ENCODE data around the gene EBP. TPM values are rescaled to one million over a fixed set of nuclear protein-coding genes. Genes with fewer than 3 reads are reported as not detected.

The EBP gene
- total RNA-seq, 1 donor from 2014 or later: 40.2 TPM

- Histone ChIP-seq H3K36me3 (ENCODE audit: control insufficient read depth, insufficient read depth, low read length) (no peaks in the 10 kb centered on the region), H3K27me3 (ENCODE audit: control insufficient read depth, insufficient read depth, low read length) (no peaks in the 10 kb centered on the region), H3K4me3 (ENCODE audit: low read depth, low read length) (no peak overlapping the region)
- no peak for DNase-seq (ENCODE audit: low read depth)
- no peak for TF ChIP-seq CTCF (IDR thresholded peaks at IDR 0.05; ENCODE audit: insufficient read depth, low read length, poor library complexity, severe bottlenecking)
These were observed 32.3 kb upstream of the EBP start for GRCh38 chrX:48489296-48489695.

- DNase-seq (ENCODE audit: low read depth): no peak
- Histone ChIP-seq H3K36me3 (ENCODE audit: control insufficient read depth, insufficient read depth, low read length) (no peaks in the 10 kb centered on the region), H3K4me3 (ENCODE audit: low read depth, low read length) (no peak overlapping the region), H3K27me3 (ENCODE audit: control insufficient read depth, insufficient read depth, low read length) (no peaks in the 10 kb centered on the region)
- no peak for TF ChIP-seq CTCF (IDR thresholded peaks at IDR 0.05; ENCODE audit: insufficient read depth, low read length, poor library complexity, severe bottlenecking)
These were observed 31.7 kb upstream of the EBP start for GRCh38 chrX:48489892-48490291.

- no peak for TF ChIP-seq CTCF (IDR thresholded peaks at IDR 0.05; ENCODE audit: insufficient read depth, low read length, poor library complexity, severe bottlenecking)
- no peaks in the 10 kb centered on the region for H3K36me3 ChIP-seq (ENCODE audit: control insufficient read depth, insufficient read depth, low read length)
- DNase-seq (ENCODE audit: low read depth): no peak
- H3K27me3 ChIP-seq (ENCODE audit: control insufficient read depth, insufficient read depth, low read length): no peaks in the 10 kb centered on the region
- no peak overlapping the region for H3K4me3 ChIP-seq (ENCODE audit: low read depth, low read length)
These were observed 30.9 kb upstream of the EBP start for GRCh38 chrX:48490661-48491060.

GRCh38 chrX:48491809-48492208 lies 29.8 kb upstream of the EBP start:
- TF ChIP-seq CTCF (IDR thresholded peaks at IDR 0.05; ENCODE audit: insufficient read depth, low read length, poor library complexity, severe bottlenecking): no peak
- DNase-seq (ENCODE audit: low read depth): no peak
- Histone ChIP-seq H3K4me3 (ENCODE audit: low read depth, low read length) (no peak overlapping the region), H3K27me3 (ENCODE audit: control insufficient read depth, insufficient read depth, low read length) (no peaks in the 10 kb centered on the region), H3K36me3 (ENCODE audit: control insufficient read depth, insufficient read depth, low read length) (no peaks in the 10 kb centered on the region)

GRCh38 chrX:48492293-48492910 lies 29.2 kb upstream of the EBP start:
- Histone ChIP-seq H3K4me3 (ENCODE audit: low read depth, low read length) (no peak overlapping the region), H3K27me3 (ENCODE audit: control insufficient read depth, insufficient read depth, low read length) (no peaks in the 10 kb centered on the region), H3K36me3 (ENCODE audit: control insufficient read depth, insufficient read depth, low read length) (no peaks in the 10 kb centered on the region)
- no peak for DNase-seq (ENCODE audit: low read depth)
- no peak for TF ChIP-seq CTCF (IDR thresholded peaks at IDR 0.05; ENCODE audit: insufficient read depth, low read length, poor library complexity, severe bottlenecking)

- DNase-seq (ENCODE audit: low read depth): no peak
- H3K27me3 ChIP-seq (ENCODE audit: control insufficient read depth, insufficient read depth, low read length): no peaks in the 10 kb centered on the region
- peak; percentile 29 for TF ChIP-seq CTCF (IDR thresholded peaks at IDR 0.05; ENCODE audit: insufficient read depth, low read length, poor library complexity, severe bottlenecking)
- H3K36me3 ChIP-seq (ENCODE audit: control insufficient read depth, insufficient read depth, low read length): no peaks in the 10 kb centered on the region
- H3K4me3 ChIP-seq (ENCODE audit: low read depth, low read length): no peak overlapping the region
These were observed 27.7 kb upstream of the EBP start for GRCh38 chrX:48493890-48494364.
